Ovary (tissue), 9 donors: ENCODE measurements around the gene UCHL5. TPM values are rescaled to one million over a fixed set of nuclear protein-coding genes. Genes with fewer than 3 reads are reported as not detected.

Experiments used
- DNase-seq, 5 donors: peaks; one replicate each; pipeline ENCODE4 v3.0.0-alpha.2; 2019 to 2020
- H3K27ac ChIP-seq, 2 donors: fragments of 200-600 bp; one replicate each; pipeline versions ENCODE4 v1.5.1 to v1.8.0; 2019 to 2022
- H3K27me3 ChIP-seq: fragments of 200-600 bp; one replicate; pipeline ENCODE4 v1.8.0; 2022
- H3K36me3 ChIP-seq: fragments of 200-600 bp; sonication (generic); one replicate; pipeline ENCODE4 v1.5.1; 2019
- H3K4me1 ChIP-seq: one replicate; pipeline ENCODE4 v1.8.1; 2013; ENCODE audit warnings: mild to moderate bottlenecking, moderate library complexity; ENCODE audit not compliant: insufficient read depth
- H3K4me3 ChIP-seq: fragments of 200-600 bp; sonication (generic); one replicate; pipeline ENCODE4 v1.5.1; 2017
- H3K9me3 ChIP-seq, 2 donors: fragments of 200-600 bp in 1 of 2; sonication (generic) in 1 of 2; one replicate each; pipeline versions ENCODE4 v1.5.1 to v1.8.1; 2013 to 2019; ENCODE audit warnings: mild to moderate bottlenecking in 1 of 2, moderate library complexity in 1 of 2
- CTCF ChIP-seq, 3 donors: fragments of 450-650 bp in 2 of 3; fragments of 200-600 bp in 1 of 3; IDR thresholded peaks; one replicate each; pipeline versions ENCODE4 v1.5.1 to v1.8.0; 2016 to 2022; ENCODE audit warnings: antibody characterized with exemption in 3 of 3, mild to moderate bottlenecking in 1 of 3
- EP300 ChIP-seq: sonication (generic); formaldehyde crosslinking; IDR thresholded peaks from one replicate; pipeline ENCODE4 v1.6.1; 2017; ENCODE audit warnings: antibody characterized with exemption
- POLR2A ChIP-seq: fragments of 450-650 bp; IDR thresholded peaks from one replicate; pipeline ENCODE4 v1.6.1; 2017; ENCODE audit warnings: antibody characterized with exemption, mild to moderate bottlenecking, moderate library complexity
- WGBS, 3 donors: extraction: QIAGEN DNeasy Blood & Tissue Kit in 1 of 3; methylation state at CpG; one replicate each; pipeline versions ENCODE4 v1.1.5 to v1.1.7; 2013 to 2017; 5-methylcytosine and 5-hydroxymethylcytosine counted together
- intact Hi-C, 4 donors: fragments of 100-400 bp; cut with DNase I; formaldehyde crosslinking; loops; one replicate each; pipeline versions ENCODE4 v1.11.0 to v1.15.1; 2022 to 2023
- polyA plus RNA-seq, 2 donors: library from polyadenylated mRNA; stranded (reverse); fragments of 200-250 nt in 1 of 2; fragments of 350-450 nt in 1 of 2; fragmentation: Illumina TruSeq in 1 of 2; extraction: RNeasy Lipid Tissue Mini Kit (QIAGEN cat#74804) in 1 of 2; gene quantifications; one replicate each; pipeline ENCODE4 v1.2.3, GENCODE V29; 2013 to 2014
- small RNA-seq: library from RNA; depleted of rRNA; stranded (forward); fragments of <200 nt; gene quantifications from one replicate; pipeline ENCODE3, GENCODE V24; 2016
- total RNA-seq, 7 donors: library from RNA; depleted of rRNA in 2 of 7; stranded (reverse); fragments of >200 nt in 2 of 7; fragmentation: NEBNext Ultra II Directional in 3 of 7; extraction: Animal tissue kit (Norgen Biotek cat#: 25700) in 3 of 7; gene quantifications; one replicate each; pipeline versions ENCODE4 v1.1.0 to v1.2.4, GENCODE V29; 2016 to 2023
- donor health status: DM: no; HTN: no; CAD: no; lungs with moderate emphysema.
- donor health status: DM: no; HTN: no; CAD: no.
- donor health status: Bipolar disorder and iron deficiency.
- donor health status: DM: yes; HTN: yes; CAD: no.
- donor health status: DM: no; HTN: no; CAD: no.
- donor health status: DM: yes; HTN: yes; CAD: no.

Gene UCHL5
- total and polyA plus RNA-seq, 9 donors, result 12.3 to 29.3 (median 23.3) TPM

GRCh38 chr1:192966073-192966472 is 93.1 kb downstream of the UCHL5 start:
- intact Hi-C loops, result no loop called here
- no peaks in the 10 kb centered on the region for H3K4me1 ChIP-seq
- no peaks in the 10 kb centered on the region for H3K9me3 ChIP-seq
- H3K27ac ChIP-seq, result no peak overlapping the region
- no peak overlapping the region for H3K4me3 ChIP-seq
- no peaks in the 10 kb centered on the region for H3K36me3 ChIP-seq
- WGBS, 3 donors, result 88 to 97% (median 96%) methylated on average over 2 of the region's 2 CpGs
- no peak for DNase-seq
- TF ChIP-seq EP300 (no peak), POLR2A (no peak), CTCF (IDR thresholded peaks at IDR 0.05) (no peak)
- H3K27me3 ChIP-seq, result no peaks in the 10 kb centered on the region

- no peaks in the 10 kb centered on the region for H3K36me3 ChIP-seq
- no peak overlapping the region for H3K4me3 ChIP-seq
- WGBS, 3 donors, result 88 to 92% (median 90%) methylated on average over 2 of the region's 2 CpGs
- intact Hi-C loops, result no loop called here
- H3K27ac ChIP-seq, result no peak overlapping the region
- H3K4me1 ChIP-seq, result no peaks in the 10 kb centered on the region
- H3K27me3 ChIP-seq, result no peaks in the 10 kb centered on the region
- DNase-seq, result no peak
- TF ChIP-seq POLR2A (no peak), CTCF (IDR thresholded peaks at IDR 0.05) (no peak), EP300 (no peak)
- H3K9me3 ChIP-seq, result no peaks in the 10 kb centered on the region
Measured at GRCh38 chr1:192962901-192963300, 96.3 kb downstream of the UCHL5 start.

Small RNA genes within 50 kb of the gene (small RNA-seq; reads per million reads assigned to genes)
- gene SCARNA18B, result not detected

Other genes with a start within 250 kb of the UCHL5 start
- gene RO60, start 252 bp upstream of the UCHL5 start, total RNA-seq, result 100 to 1,000 TPM in 3 of 7 donors, 10 to 100 TPM in 4; 85.7 to 114 (median 99.6) TPM
- 10 to 100 TPM; 11.0 to 16.4 TPM for gene RO60, start 252 bp upstream of the UCHL5 start, polyA plus RNA-seq
- gene GLRX2, start 46.1 kb upstream of the UCHL5 start, total RNA-seq, result 10 to 100 TPM in 3 of 7 donors, 1 to 10 TPM in 4; 3.2 to 14.6 (median 9.1) TPM
- 10 to 100 TPM in 1 of 2 donors, 1 to 10 TPM in 1; 4.4 to 18.5 TPM for gene GLRX2, start 46.1 kb upstream of the UCHL5 start, polyA plus RNA-seq
- 10 to 100 TPM; 34.8 to 59.2 (median 56.5) TPM for gene CDC73, start 62.7 kb upstream of the UCHL5 start, total RNA-seq
- 10 to 100 TPM; 11.9 to 22.5 TPM for gene CDC73, start 62.7 kb upstream of the UCHL5 start, polyA plus RNA-seq
- gene B3GALT2, start 127.3 kb upstream of the UCHL5 start, total RNA-seq, result 1 to 10 TPM; 2.5 to 8.0 (median 4.6) TPM
- 1 to 10 TPM; 2.9 to 5.9 TPM for gene B3GALT2, start 127.3 kb upstream of the UCHL5 start, polyA plus RNA-seq